OCI-LY7 (cell line): ENCODE measurements around the gene COL28A1.

Experiments used
- EZH2phosphoT487 ChIP-seq: fragments of 200-600 bp; sonication (generic); IDR thresholded peaks from 2 replicates; pipeline ENCODE4 v1.6.1; 2018; ENCODE audit warnings: low read depth, borderline replicate concordance, mild to moderate bottlenecking, mixed run types, antibody characterized with exemption, low read length, moderate library complexity, mixed read lengths
- TF ChIP-seq, protein P1 (sequence below): fragments of 200-600 bp; sonication (generic); conservative IDR thresholded peaks from 2 replicates; pipeline ENCODE4 v1.5.1; 2014; ENCODE audit warnings: mild to moderate bottlenecking, antibody characterized with exemption, low read length, moderate library complexity, mixed read lengths

DNA sequence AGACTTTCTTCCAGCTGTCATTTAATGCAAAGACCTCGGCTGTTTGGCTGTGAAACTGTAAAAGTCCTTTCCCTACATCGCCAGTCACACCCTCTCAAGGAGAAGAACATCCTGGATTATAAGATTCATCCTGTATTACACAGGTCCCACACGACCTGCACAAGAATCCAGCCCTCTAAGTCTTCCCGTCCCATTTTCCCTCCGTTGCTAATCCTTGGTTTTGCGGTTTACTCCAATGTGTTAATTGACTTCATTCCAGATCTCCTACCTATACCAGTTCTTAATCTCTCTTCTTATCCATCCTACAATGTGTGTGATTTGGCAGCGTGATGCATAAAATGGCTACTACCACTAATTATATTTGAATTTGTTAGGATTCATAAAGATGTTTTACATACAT, 110.4 kb downstream of the COL28A1 start:
- TF ChIP-seq, protein P1, sequence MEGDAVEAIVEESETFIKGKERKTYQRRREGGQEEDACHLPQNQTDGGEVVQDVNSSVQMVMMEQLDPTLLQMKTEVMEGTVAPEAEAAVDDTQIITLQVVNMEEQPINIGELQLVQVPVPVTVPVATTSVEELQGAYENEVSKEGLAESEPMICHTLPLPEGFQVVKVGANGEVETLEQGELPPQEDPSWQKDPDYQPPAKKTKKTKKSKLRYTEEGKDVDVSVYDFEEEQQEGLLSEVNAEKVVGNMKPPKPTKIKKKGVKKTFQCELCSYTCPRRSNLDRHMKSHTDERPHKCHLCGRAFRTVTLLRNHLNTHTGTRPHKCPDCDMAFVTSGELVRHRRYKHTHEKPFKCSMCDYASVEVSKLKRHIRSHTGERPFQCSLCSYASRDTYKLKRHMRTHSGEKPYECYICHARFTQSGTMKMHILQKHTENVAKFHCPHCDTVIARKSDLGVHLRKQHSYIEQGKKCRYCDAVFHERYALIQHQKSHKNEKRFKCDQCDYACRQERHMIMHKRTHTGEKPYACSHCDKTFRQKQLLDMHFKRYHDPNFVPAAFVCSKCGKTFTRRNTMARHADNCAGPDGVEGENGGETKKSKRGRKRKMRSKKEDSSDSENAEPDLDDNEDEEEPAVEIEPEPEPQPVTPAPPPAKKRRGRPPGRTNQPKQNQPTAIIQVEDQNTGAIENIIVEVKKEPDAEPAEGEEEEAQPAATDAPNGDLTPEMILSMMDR, result no peak
- TF ChIP-seq EZH2phosphoT487, result no peak
